ENCODE data around the gene ADAMTSL5.
"Not testable (repeated sequence)": the region's sequence is repeated elsewhere in the genome, so short reads cannot be mapped to it uniquely, and the experiment has no call there.

ADAMTSL5 gene, protein sequence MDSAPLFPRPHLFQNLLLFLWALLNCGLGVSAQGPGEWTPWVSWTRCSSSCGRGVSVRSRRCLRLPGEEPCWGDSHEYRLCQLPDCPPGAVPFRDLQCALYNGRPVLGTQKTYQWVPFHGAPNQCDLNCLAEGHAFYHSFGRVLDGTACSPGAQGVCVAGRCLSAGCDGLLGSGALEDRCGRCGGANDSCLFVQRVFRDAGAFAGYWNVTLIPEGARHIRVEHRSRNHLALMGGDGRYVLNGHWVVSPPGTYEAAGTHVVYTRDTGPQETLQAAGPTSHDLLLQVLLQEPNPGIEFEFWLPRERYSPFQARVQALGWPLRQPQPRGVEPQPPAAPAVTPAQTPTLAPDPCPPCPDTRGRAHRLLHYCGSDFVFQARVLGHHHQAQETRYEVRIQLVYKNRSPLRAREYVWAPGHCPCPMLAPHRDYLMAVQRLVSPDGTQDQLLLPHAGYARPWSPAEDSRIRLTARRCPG

DNA sequence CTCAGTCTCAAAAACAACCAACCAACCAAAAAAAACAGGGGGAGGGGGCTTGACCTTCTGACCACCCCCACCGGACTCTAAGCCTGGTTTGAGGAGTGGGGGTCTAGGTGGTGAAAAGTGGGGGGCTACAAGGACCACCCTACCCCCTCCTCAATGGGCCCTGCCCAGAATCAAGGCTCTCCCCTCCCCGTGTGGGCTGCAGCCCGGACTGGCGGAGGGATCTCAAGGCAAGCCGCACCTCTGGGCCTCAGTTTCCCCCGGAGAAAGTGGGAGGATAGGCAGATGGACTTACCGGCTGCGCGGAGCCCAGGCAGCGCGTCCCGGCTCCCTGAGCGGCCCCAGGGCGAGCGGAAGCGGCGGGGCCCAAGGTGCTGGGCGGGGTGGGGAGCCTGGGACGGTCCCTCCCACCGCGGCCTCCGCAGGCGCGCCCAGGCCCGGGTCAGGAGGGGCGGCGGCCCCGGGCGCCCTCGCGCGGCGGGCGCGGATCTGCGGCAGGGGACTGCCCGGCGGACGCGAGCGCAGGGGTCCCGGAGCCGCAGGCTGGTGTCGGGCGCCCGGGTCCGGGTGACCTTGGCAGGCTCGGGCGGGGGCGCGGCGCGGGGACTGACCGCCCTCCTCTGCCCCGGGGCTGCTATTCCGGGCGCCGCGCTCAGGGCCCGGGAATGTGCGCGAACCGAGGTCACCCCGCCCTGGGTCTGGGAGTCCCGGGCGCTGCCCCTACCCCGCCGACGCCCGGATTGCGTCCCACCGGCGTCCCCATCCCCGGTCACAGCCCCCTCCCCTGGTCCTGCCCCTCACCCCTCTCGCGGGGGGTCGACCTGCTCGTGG lies at the start of gene ADAMTSL5:
TSS of gene ADAMTSL5 (minus strand) at position 349 of the 828 bp plus-strand sequence. CDS start 2,076 bp downstream, outside the sequence.
- peak; percentile 51 for DNase-seq

DNA sequence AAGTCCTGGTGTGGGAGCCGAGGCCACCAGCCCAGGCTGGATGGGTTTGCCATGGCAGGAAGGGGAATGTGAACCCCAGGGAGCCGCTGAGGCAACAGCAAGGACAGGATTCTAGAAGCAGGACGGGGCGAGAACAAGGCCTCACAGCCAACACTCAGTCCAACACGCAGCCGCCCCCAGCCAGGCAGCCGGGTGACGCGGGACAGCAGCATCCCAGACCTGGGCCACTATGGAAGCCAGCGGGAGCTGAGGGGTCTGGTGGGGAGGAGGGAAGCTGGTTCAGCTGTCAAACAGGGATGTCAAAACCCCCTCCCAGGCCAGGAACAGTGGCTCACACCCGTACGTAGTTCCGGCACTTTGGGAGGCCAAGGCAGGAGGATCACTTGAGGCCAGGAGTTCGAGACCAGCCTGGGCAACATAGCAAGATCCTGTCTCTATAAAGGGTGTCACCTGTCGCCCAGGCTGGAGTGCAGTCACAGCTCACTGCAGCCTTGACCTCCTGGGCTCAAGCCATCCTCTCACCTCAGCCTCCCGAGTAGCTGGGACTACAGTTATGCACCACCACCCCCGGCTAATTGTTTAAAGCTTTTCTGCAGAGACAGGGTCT lies 48.5 kb upstream of the ADAMTSL5 start:
- no peak for DNase-seq

DNA sequence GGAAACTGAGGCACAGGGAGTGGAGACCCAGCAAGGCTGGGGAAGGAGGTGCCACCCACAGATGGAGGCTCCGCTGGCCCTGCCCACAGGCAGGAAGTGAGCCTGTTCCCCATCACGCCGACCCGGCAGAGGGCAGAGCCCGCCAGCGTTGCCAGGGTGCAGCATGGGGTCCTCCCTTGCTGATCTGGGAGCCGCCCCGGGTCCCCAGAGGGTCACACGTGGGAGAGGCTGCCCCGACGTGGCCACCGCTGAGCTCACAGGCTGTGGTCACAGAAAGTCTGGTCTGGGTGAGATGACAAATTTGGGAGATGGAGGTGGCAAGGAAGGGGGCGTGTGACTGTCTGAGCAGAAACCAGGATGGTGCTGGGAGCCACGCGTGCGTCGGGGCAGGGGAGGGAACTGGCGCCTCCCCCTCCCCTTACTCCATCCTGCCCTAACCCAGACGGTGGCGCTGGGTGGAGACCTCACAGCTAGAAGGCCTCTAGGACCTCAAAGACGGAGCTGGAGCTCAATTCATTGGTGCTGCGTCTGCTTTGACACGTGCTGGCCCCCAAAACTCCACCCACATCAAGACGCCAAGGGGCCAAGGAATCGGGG lies 47.6 kb upstream of the ADAMTSL5 start:
- no peak for DNase-seq

DNA sequence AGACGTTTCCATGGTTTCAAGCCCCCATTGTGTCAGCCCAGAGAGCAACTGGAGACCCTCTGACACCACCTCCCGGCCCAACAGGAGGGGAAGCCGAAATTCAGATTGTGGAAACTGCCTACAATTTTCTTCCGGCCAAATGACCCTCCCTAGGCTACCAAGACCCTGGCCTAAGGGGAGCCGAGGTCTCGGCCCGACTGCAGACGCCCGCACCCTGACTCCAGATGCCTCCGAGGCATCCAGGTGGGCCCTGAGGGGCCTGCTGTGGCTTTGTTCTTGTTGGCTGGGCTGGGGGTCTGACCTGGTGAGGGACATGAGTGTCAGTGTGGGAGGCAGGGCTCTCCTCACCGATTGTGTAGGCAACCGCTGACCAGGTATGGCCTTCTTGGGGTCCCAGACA lies 45.7 kb upstream of the ADAMTSL5 start:
- no peak for DNase-seq

DNA sequence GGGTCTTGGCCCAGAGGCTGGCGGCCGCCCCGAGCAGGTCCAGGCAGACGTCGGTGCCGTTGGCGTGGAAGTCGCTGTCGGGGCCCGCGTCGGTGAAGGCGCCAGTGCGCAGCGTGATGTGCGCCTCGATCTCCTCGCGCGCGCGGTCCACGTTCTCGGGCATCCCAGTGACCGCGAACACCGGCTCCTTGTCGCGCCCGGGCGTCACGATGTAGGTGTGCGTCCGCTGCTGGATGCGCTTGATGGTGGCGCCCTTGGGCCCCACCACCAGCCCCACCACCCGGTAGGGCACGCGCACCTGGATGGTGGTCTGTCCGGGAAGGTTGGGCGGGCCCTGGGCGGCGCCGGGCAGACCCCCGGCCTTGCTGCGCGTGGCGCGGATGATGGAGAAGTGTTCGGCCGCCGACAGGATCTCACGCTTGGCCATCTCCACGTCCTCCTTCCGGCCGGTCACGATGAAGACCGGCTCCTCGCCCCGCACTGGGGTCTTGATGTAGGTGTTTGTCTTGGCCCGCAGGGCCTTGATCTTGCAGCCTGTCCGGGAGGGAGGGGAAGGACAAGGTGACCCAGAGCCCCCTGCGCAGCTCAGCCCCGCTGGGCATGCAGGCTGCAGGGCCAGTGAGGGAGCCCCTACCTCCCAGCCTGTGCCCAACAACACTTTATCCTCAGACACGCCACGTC lies 43.7 kb upstream of the ADAMTSL5 start:
- no peak for DNase-seq

DNA sequence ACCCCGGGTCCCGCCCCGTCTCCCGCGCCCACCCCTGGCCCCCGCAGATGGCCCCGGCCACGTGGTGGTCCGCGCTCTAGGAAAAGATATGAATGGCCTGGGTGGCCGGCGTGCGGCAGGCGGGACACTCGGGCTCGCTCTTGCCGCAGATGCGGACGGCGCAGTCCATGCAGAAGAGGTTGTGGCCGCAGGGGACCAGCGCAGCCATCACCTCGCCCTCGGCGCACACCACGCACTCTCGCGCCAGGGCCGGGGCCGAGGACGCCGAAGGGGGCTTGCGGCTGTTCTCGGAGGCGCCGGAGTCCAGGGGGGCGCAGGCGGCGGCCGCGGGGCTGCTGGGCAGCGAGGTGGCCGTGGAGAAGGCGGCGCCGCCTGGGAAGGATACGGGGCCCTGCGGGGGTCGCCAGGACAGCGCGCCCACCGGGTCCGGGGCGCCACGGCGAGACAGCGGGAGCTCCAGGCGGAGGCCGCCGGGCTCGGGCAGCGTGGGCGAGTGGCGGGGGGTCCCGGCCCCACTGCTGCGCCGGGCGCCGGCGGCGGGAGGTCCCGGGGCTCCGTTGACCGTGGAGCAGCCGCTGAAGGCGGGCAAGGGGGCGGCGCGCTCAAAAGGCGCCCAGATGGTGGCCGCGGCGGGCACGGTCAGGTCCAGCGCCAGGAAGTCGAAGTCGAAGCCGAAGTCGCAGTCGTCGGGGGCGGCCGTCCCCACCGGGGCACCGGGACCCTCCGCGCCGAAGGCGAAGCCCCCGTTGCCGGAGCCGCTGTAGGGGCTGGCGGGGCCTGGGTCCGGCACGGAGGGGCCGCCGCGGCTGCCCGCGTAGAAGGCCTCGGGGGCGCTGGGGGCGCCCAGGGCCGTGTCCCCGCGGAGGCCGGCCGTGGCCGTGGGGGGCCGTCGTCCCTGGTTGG lies 42.9 kb upstream of the ADAMTSL5 start:
- DNase-seq = no peak

DNA sequence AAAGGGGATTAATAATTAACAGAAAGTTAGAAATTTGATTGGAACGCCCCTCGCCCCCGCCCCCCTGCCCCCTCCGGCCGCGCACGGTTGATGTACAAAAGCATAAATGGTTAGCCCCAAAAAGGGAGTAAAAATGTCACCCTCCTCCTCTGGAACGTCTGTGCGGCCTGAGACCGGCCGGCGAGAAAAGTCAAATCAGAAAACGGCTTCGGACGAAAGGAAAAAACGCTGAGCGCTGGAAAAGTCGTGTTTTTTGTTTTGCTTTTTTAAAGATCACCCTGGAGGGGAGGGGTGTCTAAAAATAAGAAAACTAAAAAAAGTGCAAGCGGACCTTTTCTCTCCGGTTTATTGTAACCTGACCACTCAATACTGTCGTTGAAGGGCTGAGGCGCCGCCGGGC lies 42.1 kb upstream of the ADAMTSL5 start:
- DNase-seq = no peak

DNA sequence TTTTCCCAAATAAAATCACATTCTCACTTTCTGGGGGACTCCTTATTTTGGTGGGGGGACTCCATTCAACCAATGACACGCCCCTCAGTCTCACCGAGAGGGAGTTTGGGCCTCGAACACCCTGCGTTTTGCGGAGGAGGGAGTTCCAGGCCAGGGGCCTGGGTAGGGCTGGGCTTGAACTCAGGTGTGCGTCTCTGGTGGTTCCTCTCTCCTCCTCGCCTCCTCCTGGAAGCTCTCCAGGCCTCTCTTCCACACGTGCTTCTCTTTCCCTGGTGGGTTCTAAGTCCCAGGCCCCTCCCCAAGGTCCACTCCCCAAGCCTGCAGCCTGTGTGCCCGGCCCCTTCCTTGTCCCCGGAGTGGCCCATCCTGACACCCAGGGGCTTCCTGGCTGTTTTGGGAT lies 40.6 kb upstream of the ADAMTSL5 start:
- DNase-seq = no peak

DNA sequence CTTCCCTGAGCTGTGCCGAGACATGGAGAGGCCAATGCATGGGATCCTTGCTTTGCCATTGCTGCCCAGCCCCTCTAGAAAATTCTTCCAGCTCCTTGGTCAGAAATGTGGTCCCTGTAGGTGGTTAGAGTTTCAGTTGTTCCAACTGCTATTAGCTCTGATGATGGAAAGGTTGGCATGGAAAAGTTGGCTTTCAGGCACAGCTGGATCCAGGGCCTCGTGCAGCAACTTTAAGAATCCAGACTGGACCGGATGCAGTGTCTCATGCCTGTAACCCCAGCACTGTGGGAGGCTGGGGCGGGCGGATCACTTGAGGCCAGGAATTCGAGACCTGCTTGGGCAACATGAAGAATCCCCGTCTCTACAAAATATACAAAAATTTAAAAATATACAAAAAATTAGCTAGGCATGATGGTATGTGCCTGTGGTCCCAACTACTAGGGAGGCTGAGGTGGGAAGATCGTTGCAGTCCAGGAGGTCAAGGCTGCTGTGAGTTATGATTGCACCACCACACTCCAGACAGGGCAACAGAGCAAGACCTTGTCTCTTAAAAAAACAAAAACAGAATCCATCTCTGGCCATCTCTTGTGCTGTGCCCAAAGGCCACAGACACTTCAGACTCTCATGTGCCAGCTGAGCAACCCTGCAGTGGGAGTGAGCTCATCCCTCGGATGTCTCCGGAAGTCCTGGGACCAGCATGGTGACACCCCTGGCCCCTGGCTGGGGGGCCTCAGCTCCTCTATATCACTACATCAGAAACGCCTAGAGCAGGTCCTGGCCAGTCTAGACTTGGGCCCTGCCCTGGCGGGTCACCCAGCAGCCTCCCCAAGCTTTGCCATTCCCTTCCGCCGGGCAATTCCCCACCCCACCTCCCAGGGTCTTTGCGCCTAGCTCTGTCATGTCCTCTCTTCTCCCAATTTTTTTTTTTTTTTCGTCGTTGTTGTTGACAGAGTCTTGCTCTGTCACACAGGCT lies 38.5 kb upstream of the ADAMTSL5 start:
- no peak for DNase-seq

DNA sequence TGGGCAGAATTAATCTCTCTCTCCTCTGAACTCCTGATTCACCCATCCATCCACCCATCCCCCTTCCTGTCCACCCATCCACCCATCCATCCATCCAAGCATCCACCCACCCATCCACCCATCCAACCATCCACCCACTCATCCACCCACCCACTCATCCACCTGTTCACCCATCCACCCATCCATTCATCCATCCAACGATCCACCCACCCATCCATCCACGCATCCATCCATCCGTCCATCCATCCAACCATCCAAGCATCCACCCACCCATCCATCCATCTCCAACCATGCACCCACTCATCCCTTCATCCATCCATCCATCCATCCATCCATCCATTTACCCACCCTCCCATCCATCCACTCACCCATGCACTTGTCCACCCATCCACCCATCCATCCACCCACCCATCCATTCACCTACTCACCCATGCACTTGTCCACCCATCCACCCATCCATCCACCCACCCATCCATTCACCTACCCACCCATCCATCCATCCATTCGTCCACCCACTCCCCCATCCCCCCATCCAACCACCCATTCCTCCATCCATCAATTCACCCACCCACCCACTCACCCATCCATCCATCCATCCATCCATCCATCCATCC lies 36.6 kb upstream of the ADAMTSL5 start:
- no peak for DNase-seq

DNA sequence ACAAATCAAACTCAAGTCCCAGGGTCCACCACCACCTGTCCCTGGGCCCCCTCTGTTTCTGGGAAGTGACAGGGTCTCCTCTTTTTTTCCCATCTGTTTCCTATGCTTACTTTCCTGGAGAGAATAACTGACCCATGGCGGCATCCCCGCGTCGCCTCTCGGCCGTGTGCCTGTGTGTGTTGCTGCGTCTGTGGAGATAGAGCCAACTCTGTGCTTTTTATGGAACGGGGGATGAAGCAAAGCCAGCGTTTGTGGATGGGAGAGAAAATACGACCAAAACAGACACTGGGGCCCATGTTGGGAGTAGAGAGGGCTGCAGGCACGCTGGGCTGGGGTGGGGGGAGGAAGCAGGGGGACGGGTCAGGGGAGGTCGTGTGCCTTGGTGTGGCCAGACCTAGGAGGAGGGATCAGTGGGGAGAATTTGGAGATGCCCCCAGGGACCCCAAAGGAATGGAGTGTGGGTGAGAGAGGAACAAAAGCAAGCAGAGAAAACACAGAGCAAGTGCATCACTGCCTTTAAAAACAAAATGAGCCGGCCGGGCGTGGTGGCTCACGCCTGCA lies 27.6 kb upstream of the ADAMTSL5 start:
- DNase-seq = no peak

DNA sequence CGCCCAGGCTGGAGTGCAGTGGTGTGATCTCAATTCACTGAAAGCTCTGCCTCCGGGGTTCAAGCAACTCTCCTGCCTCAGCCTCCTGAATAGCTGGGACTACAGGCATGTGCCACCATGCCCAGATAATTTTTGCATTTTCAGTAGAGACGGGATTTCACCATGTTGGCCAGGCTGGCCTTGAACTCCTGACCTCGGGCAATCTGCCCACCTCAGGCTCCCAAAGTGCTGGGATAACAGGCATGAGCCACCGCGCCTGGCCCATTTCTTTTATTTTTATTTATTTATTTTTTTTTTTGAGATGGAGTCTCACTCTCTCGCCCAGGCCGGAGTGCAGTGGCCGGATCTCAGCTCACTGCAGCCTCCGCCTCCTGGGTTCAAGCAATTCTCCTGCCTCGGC lies 26.9 kb upstream of the ADAMTSL5 start:
- DNase-seq = not testable (repeated sequence)

DNA sequence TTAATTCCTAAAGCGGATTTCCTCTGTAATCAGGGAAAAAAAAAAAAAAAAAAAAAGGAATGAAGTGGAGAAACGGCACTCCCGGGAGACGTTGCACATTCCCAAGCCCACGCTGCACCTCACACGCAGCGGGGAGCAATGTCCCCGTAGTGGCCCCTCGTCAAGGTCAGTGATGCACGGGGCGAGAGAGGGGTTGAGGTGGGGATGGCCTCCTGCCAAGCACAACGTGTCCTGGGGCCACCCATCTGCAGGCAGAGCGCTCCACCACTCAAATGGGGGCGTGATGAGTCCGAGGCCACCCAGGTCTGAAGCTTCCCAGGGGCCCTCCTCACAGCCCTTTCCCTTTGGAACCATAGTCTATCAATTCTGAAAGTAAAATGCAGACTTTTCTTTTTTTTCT lies 26.2 kb upstream of the ADAMTSL5 start:
- DNase-seq = no peak

DNA sequence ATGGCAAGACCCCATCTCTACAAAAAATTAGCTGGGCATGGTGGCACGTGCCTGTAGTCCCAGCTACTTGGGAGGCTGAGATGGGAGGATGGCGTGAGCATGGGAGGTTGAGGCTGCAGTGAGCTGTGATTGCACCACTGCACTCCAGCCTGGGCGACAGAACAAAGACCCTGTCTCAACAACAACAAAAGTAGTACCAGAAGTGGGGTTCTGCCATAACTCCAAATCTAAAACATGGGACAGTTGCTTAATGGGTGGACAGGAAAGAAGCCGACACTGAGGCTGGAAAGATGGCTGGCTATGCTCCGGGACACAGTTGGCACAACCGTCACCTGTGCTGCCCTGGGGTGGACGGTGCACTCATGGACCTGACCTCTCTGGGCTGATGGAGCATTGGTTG lies 22.9 kb upstream of the ADAMTSL5 start:
- DNase-seq = not testable (repeated sequence)

DNA sequence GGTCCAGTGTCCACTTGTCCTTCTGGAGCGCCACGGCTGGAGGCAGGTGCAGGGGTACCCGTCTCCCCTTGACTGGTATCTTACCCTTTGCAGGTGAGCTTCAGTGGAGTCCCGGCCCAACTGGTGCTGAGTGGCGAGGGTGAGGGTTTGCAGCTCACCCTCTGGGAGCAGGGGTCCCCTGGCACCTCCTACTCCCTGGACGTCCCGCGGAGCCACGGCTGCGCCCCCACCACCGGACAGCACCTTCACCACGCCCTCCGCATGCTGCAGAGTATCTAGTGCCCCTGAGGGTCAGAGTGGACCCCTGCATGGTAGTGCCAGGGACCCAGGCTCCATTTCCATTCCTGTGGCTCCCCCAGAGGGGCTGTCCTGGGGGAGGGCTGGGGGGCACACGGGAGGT lies 22.2 kb upstream of the ADAMTSL5 start:
- no peak for DNase-seq

DNA sequence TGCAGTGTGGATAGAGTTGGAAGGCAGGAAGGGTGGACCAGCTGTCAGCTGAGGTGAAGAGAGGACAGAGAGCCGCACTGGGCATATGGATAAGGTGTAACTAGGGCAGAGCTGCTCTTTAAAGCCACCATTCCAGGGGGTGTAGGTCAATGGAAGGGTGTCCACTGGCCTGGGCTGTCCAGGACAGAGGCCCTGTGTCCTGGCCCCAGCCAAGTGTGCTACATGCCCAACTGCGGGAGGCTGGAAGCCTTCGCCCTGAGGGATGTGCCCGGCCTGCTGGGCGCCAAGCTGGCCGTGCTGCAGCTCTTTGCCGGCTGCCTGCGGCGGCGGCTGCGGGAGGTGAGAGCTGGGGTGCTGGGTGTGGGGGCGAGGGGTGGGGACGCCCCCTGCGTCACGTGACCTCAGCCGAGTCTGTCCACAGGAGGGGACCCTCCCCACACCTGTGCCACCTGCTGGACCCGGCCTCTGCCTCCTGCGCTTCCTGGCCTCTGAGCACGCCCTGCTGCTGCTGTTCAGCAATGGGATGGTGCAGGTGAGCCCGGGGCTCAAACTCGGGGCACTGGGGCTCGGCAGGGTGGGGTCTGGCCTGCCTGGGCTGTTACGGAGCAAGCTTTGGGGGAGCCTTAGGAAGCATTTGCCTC lies 20.8 kb upstream of the ADAMTSL5 start:
- no peak for DNase-seq

DNA sequence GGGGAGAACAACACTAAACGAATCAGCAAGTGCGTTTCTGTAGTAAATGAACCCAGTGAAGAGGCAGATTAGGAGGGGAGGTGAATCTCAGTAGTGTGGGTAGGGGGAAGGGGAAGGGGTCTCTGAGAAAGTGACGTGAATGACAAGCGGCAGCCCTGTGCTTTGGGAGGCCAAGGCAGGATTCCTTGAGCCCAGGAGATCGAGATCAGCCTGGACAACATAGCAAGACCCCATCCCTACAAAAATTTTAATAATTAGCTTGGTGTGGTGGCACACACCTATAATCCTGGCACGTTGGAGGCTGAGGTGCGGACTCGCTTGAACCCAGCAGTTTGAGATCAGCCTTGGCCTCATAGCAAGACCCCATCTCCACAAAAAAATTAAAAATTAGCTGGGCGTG lies 19.2 kb upstream of the ADAMTSL5 start:
- DNase-seq = no peak

DNA sequence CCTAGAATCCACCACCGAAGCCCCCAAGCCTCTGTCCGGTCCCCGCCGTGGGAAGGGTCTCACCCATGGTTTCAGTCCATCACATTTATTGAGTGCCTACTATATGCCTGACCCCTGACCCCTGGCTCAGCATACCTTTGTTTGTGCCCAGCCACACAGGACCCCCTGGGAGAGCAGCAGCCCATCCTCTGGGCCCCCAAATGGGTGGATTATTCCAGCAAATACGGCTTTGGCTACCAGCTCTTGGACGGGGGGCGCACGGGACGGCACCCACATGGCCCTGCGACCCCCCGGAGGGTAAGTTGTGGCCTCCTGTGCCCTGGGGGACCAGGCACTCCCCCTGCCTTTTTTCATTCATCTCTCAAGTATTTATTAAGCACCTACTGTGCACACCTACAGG lies 18.8 kb upstream of the ADAMTSL5 start:
- DNase-seq = no peak

DNA sequence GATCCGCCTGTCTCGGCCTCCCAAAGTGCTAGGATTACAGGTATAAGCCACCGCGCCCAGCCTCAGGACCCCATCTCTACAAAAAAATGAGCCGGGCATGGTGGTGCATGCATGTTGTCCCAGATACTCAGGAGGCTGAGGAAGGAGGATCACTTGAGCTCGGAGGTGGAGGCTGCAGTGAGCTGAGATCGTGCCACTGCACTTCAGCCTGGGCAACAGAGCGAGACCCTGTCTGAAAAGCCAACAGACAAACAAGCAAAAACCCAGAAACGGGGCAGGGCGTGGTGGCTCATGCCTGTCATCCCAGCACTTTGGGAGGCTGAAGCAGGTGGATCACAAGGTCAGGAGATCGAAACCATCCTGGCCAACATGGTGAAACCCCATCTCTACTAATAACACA lies 18.0 kb upstream of the ADAMTSL5 start:
- DNase-seq = not testable (repeated sequence)

Data from activated effector memory CD4-positive, alpha-beta T cell treated with Interleukin-2 at 50 U/mL for 16 hours (primary cell).